Left ventricle myocardium inferior (tissue), 1 donor: Measurements from ENCODE around the gene OR2M4. TPM values are rescaled to one million over a fixed set of nuclear protein-coding genes. Genes with fewer than 3 reads are reported as not detected.

Experiments
- DNase-seq: peaks from one replicate; pipeline ENCODE4 v3.0.0-alpha.2; 2020
- H3K27ac ChIP-seq: fragments of 200-600 bp; replicated peaks from 2 replicates; pipeline ENCODE4 v1.8.0; 2021
- H3K27me3 ChIP-seq: fragments of 200-600 bp; 2 replicates; pipeline ENCODE4 v1.8.0; 2021; ENCODE audit warnings: low read depth
- H3K36me3 ChIP-seq: fragments of 200-600 bp; 2 replicates; pipeline ENCODE4 v1.8.0; 2021
- H3K4me1 ChIP-seq: fragments of 200-600 bp; 2 replicates; pipeline ENCODE4 v1.8.0; 2021
- H3K4me3 ChIP-seq: fragments of 200-600 bp; 2 replicates; pipeline ENCODE4 v1.8.0; 2021; ENCODE audit warnings: mild to moderate bottlenecking, moderate library complexity
- H3K9me3 ChIP-seq: fragments of 200-600 bp; replicated peaks from 2 replicates; pipeline ENCODE4 v1.8.0; 2021
- intact Hi-C: fragments of 100-400 bp; cut with micrococcal nuclease; formaldehyde crosslinking; loops from one replicate; pipeline ENCODE4 v1.11.0; 2022
- long read RNA-seq: library from polyadenylated mRNA; unstranded; transcript quantifications from one replicate; pipeline ENCODE4 v2.0.0, GENCODE V29; 2021
- total RNA-seq: library from RNA; stranded (reverse); fragmentation: NEBNext Ultra II Directional; extraction: Animal tissue kit (Norgen Biotek cat#: 25700); gene quantifications from one replicate; pipeline ENCODE4 v1.2.1, GENCODE V29; 2021
- TF ChIP-seq, protein P1 (sequence below): fragments of 200-600 bp; IDR thresholded peaks from 2 replicates; pipeline ENCODE4 v1.8.0; 2021; ENCODE audit warnings: antibody characterized with exemption, mild to moderate bottlenecking, borderline replicate concordance
- donor health status: DM: no; HTN: yes; CAD: no; lungs with severe emphysema.

Gene OR2M4, protein sequence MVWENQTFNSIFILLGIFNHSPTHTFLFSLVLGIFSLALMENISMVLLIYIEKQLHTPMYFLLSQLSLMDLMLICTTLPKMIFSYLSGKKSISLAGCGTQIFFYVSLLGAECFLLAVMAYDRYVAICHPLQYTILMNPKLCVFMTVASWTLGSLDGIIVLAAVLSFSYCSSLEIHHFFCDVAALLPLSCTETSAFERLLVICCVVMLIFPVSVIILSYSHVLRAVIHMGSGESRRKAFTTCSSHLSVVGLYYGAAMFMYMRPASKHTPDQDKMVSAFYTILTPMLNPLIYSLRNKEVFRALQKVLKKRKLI
- total RNA-seq, result not detected
- long read RNA-seq, result 0 reads

DNA sequence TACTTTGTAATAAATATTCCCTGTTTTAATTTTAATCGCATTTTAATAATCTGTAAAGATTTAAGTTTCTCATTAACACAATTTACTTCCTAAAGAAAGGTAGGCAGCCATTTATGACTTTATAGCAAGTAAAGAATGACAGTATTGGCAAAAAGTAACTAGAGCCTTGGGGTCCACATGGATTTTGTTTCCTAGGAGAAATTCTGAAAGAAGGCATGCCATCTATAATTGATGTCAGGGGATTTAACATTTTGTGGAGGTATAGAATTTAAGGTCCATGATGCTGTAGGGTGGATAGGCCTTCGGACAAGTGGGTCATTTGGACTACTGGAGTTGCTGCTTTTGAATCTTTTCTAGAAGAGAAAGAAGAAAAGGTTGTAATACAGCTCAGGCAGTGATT lies at the start of gene OR2M4:
OR2M4 (plus strand) TSS at position 301 of the 400 bp plus-strand sequence. CDS start 7,512 bp downstream, outside the sequence.
- DNase-seq, result no peak
- Histone ChIP-seq H3K9me3 (peaks cover 15% of the 10 kb centered on the region), H3K27me3 (no peaks in the 10 kb centered on the region), H3K27ac (no peak within 1 kb of the TSS), H3K36me3 (no peaks in the 10 kb centered on the region), H3K4me1 (no peaks in the 10 kb centered on the region), H3K4me3 (no peak within 1 kb of the TSS)
- TF ChIP-seq, protein P1, sequence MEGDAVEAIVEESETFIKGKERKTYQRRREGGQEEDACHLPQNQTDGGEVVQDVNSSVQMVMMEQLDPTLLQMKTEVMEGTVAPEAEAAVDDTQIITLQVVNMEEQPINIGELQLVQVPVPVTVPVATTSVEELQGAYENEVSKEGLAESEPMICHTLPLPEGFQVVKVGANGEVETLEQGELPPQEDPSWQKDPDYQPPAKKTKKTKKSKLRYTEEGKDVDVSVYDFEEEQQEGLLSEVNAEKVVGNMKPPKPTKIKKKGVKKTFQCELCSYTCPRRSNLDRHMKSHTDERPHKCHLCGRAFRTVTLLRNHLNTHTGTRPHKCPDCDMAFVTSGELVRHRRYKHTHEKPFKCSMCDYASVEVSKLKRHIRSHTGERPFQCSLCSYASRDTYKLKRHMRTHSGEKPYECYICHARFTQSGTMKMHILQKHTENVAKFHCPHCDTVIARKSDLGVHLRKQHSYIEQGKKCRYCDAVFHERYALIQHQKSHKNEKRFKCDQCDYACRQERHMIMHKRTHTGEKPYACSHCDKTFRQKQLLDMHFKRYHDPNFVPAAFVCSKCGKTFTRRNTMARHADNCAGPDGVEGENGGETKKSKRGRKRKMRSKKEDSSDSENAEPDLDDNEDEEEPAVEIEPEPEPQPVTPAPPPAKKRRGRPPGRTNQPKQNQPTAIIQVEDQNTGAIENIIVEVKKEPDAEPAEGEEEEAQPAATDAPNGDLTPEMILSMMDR, result no peak
- intact Hi-C loops, result no loop called here

DNA sequence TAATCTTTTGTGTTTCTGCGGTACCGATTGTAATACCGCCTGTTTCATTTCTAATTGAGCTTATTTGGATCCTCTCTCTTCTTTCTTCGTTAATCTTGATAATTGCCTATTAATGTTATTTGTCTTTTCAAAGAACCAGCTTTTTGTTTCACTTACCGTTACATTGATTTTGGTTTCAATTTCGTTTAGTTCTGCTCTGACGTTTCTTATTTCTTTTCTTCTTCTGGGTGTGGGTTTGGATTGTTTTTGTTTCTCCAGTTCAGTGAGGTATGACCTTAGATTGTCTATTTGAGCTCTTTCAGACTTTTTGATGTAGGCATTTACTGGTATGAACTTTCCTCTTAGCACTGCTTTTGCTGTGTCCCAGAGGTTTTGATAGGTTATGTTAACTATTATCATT lies 47.2 kb upstream of the OR2M4 start:
- H3K27ac ChIP-seq, result no peak overlapping the region
- H3K4me1 ChIP-seq, result no peaks in the 10 kb centered on the region
- intact Hi-C loops, result no loop called here
- DNase-seq, result no peak
- no peaks in the 10 kb centered on the region for H3K36me3 ChIP-seq
- no peaks in the 10 kb centered on the region for H3K27me3 ChIP-seq
- H3K4me3 ChIP-seq, result no peak overlapping the region
- TF ChIP-seq, protein P1, result no peak
- H3K9me3 ChIP-seq, result peaks cover 42% of the 10 kb centered on the region

DNA sequence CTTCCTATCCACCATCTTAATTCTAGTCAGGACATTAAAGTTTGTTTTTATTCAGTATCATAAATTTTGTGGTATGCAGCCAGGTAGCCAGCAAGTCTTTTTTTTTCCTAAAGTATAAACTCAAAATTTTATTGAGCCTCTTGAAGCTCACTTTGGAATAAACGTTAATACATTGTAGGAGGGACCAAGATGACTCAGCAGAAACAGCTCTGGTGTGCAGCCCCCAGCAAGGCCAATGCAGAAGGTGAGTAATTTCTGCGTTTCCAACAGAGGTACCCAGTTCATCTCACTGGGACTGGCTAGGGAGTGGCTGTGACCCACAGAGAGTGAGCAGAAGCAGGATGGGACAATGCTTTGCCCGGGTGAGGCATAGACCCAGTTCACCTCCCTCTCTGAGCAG lies 43.9 kb upstream of the OR2M4 start:
- Histone ChIP-seq H3K9me3 (peaks cover 41% of the 10 kb centered on the region), H3K36me3 (no peaks in the 10 kb centered on the region), H3K4me1 (no peaks in the 10 kb centered on the region), H3K4me3 (no peak overlapping the region), H3K27ac (no peak overlapping the region), H3K27me3 (no peaks in the 10 kb centered on the region)
- TF ChIP-seq, protein P1, result no peak
- no peak for DNase-seq
- intact Hi-C loops, result no loop called here

DNA sequence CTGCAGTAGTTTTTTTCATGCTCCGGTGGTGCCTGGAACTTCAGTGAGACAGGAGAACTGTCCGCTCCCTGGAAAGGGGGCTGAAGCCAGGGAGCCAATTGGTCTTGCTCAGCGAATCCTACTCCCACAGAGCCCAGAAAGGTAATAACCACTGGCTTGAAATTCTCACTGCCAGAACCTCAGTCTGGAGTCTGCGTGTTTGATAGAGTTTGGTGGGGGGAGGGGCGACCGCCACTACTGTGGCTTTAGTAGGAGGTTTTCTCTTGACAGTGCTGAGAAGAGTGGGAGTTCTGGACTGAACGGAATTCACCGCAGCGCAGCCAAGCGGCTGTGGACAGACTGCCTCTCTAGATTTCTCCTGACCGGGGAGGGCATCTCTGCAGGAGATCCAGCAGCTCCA lies 42.2 kb upstream of the OR2M4 start:
- TF ChIP-seq, protein P1, result no peak
- no peak for DNase-seq
- H3K9me3 ChIP-seq, result peaks cover 43% of the 10 kb centered on the region
- H3K4me3 ChIP-seq, result no peak overlapping the region
- H3K4me1 ChIP-seq, result no peaks in the 10 kb centered on the region
- no peaks in the 10 kb centered on the region for H3K36me3 ChIP-seq
- no peak overlapping the region for H3K27ac ChIP-seq
- intact Hi-C loops, result no loop called here
- H3K27me3 ChIP-seq, result no peaks in the 10 kb centered on the region

DNA sequence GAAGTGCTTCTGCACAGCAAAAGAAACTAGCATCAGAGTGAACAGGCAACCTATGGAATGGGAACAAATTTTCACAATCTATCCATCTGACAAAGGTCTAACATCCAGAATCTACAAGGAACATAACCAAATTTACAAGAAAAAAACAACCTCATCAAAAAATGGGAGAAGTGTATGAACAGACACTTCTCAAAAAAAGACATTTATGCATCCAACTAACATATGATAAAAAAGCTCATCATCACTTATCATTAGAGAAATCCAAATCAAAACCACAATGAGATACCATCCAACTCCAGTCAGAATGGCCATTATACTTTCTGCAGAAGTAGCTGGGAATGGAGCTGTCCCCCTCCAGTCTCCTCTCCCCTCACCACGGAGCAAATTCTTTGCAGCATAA lies 37.1 kb upstream of the OR2M4 start:
- H3K9me3 ChIP-seq, result peaks cover 47% of the 10 kb centered on the region
- DNase-seq, result no peak
- intact Hi-C loops, result no loop called here

More for the DNA sequence above, 37.1 kb upstream of the OR2M4 start:
- Histone ChIP-seq H3K4me3 (no peak overlapping the region), H3K36me3 (no peaks in the 10 kb centered on the region), H3K27ac (no peak overlapping the region), H3K4me1 (no peaks in the 10 kb centered on the region), H3K27me3 (no peaks in the 10 kb centered on the region)
- TF ChIP-seq, protein P1, result no peak
